LNCaP clone FGC (cell line): ENCODE results near the gene PRDM7.
"Not testable (repeated sequence)": the region's sequence is repeated elsewhere in the genome, so short reads cannot be mapped to it uniquely, and the experiment has no call there.

Experiments
- DNase-seq: peaks from one replicate; pipeline ENCODE4 v3.0.0-alpha.2; 2011; ENCODE audit warnings: low read depth
- H3K4me3 ChIP-seq: 2 replicates; pipeline ENCODE4 v1.5.1; 2011; ENCODE audit warnings: mild to moderate bottlenecking, low read depth, low read length, control low read depth
- CTCF ChIP-seq: IDR thresholded peaks from 2 replicates; pipeline ENCODE4 v1.5.1; 2012; ENCODE audit warnings: mild to moderate bottlenecking; ENCODE audit not compliant: control insufficient read depth, insufficient read depth; ENCODE audit errors: extremely low read depth

The PRDM7 gene

GRCh38 chr16:90077240-90077756 is at the start of gene PRDM7:
TSS of gene PRDM7 (minus strand) at chr16:90077331. CDS start at chr16:90075910, 1,421 bp downstream.
- no peak for TF ChIP-seq CTCF
- peak within 1 kb of the TSS; percentile 52 for H3K4me3 ChIP-seq
- peak; percentile 93 for DNase-seq

DNA sequence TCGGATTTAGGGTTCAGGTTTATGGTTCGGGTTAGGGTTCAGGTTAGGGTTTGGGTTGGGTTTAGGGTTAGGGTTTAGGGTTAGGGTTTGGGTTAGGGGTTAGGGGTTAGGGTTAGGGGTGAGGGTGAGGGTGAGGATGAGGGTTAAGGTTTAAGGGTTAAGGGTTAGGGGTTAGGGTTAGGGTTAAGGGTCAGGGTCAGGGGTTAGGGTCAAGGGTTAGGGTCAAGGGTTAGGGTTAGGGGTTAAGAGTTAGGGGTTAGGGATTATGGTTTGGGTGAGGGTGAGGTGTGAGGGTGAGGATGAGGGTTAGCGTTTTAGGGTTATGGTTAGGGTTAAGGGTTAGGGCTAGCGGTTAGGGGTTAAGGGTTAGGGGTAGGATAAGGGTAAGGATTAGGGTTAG is 44.7 kb upstream of the PRDM7 start:
- H3K4me3 ChIP-seq, DNase-seq: not testable (repeated sequence)

- not testable (repeated sequence) for H3K4me3 ChIP-seq, DNase-seq
Observed at GRCh38 chr16:90107617-90108016, 30.5 kb upstream of the PRDM7 start.

DNA sequence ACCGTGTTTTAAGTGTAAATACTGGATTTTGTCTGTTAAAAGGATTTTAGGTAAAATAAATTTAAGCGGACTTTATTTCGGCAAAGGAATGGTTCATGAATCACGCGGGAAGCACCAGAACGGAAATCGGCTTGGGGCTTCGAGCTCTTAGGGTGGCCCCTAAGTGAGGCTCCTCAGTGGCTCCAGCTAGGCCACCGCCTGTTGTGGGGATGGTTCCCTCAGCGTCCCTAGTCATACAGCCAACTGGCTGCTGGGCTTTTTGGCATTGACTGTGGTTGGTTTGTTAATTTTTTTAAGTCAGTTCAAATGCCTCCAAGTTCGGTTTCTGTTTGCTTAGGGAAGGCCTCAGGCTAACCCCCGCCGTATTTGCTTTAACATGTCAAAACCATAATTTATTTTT is 29.9 kb upstream of the PRDM7 start:
- not testable (repeated sequence) for DNase-seq, H3K4me3 ChIP-seq

GRCh38 chr16:90106271-90106670 is 29.1 kb upstream of the PRDM7 start:
- DNase-seq, H3K4me3 ChIP-seq: not testable (repeated sequence)

- DNase-seq, H3K4me3 ChIP-seq: not testable (repeated sequence)
Observed at GRCh38 chr16:90104725-90105124, 27.6 kb upstream of the PRDM7 start.

DNA sequence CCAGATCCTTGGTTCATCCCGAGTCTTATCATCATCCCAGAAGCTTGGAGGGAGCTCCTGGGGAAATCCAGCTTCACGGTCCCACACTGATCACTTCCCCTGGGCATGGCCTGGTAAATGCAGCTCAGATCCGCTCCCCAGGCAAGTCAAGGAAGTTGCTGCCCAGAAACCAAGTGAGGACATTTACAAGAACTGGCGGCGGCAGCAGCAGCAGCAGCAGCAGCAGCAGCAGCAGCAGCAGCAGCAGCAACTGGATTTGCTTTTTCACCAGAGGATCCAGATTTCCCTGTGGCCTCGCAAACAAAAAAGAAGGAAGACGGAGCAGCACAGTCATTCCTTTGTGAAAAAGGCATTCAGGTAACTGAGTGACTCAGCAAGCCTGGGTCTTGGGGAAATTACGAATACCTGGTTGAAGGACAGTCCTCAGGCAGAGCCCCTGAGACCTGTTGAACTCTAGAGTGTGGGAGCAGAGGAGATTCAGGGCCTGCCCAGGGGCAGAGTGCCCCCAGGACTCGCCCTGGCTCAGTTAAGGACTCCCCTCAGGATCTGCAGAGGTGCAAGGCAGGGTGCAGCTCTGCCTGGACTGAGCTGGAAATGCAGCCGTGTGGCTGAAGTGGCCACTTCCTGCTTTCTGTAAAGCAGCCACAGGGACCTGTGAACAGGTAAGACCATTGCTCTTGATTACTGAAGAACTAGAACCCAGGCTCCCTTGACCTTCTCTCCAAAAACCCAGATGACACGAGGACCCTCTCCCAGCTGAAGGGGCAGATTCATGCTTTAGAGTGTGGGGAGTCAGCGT is 25.2 kb upstream of the PRDM7 start:
- not testable (repeated sequence) for H3K4me3 ChIP-seq, DNase-seq

DNA sequence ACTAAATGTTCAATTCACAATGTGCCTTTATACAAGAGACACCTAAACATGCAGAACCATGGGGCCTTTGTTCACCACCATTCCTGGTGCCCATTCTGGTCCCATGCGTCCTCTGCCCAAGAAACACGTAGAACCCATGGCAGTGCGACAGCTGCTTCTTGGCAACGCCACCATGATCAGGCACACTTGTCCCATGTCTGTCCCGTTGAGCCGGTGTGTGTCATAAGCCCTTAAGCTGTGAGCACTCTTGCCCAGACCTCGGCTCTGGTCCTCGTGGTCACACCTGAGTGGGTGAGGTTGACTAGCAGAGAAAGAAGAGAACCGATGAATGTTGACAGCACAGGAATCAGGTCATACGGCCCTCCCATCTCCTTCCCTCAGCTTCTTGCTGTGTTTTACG is 24.2 kb upstream of the PRDM7 start:
- DNase-seq, H3K4me3 ChIP-seq: not testable (repeated sequence)

DNA sequence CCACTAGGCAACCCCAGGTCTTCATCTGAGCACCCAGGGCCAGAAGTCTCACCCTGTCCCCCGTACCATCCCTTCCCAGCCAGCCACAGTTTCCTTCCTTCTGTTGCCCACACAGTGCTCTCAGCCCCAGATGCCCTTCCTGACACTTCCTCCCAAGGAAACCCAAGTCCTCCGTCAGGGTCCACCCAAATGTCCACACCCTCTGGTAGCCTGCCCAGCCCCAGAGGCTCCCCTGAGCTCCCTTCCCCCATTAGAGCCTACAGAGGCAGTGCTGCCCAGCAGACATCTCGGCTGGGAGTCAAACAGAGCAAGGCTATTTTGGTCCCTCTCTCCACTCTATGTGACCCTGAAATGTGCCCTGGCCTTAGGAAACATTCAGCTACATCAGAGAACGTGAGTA is 23.7 kb upstream of the PRDM7 start:
- H3K4me3 ChIP-seq, DNase-seq: not testable (repeated sequence)

DNA sequence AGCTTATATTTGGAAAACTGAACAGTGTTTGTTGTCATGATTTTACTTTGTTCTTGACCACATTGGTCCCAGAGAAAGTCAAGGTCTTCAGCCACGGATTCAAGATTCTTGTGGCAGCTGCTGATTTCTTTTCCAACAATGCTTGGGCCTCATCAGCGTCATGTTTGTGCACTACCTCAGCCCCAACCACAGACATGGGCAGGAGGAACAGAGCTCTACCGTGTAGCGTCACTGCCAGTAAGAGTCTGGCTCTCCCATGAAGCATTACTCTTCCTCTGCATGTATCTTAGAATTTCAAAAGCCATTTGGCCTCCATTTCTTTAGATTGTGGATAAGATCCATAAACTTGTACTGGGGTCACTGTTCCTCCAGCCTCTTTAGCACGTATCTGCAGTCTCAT is 23.1 kb upstream of the PRDM7 start:
- not testable (repeated sequence) for H3K4me3 ChIP-seq, DNase-seq

- H3K4me3 ChIP-seq, DNase-seq: not testable (repeated sequence)
Observed at GRCh38 chr16:90098936-90099335, 21.8 kb upstream of the PRDM7 start.

- DNase-seq, H3K4me3 ChIP-seq: not testable (repeated sequence)
Observed at GRCh38 chr16:90097010-90097684, 20.0 kb upstream of the PRDM7 start.

DNA sequence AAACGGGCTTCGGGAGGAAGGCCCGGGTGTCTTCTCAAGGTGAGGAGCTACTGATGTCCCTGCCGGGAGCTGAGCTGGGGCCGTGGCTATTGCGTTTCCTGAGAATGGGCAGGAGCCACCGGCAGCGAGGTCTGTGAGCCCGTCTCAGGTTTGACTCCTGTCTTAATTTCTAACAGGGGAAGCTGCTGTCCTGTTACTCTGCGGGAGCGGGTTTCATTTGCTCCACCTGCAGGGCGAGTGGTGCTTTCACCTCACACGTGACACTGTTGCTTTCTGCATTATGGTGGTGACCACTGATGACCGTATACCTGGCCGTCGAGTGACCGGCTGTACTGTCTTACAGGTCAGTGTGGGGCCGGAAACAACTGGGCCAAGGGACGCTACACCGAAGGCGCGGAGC is 17.7 kb upstream of the PRDM7 start:
- DNase-seq, H3K4me3 ChIP-seq: not testable (repeated sequence)

DNA sequence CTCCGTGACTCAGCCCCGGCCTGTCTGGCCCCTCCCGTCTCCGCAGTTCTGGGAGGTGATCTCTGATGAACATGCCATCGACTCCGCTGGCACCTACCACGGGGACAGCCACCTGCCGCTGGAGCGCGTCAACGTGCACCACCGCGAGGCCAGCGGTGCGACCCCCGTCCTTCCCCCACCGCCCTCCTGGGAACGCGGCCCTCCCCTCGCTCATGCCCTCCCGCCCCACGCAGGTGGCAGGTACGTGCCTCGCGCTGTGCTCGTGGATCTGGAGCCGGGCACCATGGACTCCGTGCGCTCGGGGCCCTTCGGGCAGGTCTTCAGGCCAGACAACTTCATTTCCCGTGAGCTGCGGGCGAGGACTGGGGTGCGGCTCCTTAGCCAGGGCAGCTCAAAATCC is 17.2 kb upstream of the PRDM7 start:
- DNase-seq, H3K4me3 ChIP-seq: not testable (repeated sequence)

DNA sequence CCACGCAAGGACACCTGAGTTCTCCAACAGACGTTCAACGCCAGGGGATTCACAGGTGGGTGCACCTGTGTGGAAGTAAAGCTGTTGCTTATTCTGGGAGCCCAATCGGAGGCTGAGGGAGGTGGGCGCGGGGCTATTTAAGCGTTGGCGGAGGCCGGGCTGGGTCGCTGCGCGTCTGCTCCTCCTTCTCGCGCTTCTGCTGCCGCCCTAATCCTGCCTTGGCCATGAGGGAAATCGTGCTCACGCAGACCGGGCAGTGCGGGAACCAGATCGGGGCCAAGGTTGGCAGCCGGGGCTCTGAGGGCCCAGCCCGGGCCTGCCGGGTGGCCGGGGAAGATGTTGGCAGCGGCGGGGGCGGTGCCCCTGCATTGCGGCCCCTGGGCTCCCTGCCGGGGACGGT is 16.7 kb upstream of the PRDM7 start:
- not testable (repeated sequence) for DNase-seq, H3K4me3 ChIP-seq

GRCh38 chr16:90092781-90093180 is 15.7 kb upstream of the PRDM7 start:
- H3K4me3 ChIP-seq, DNase-seq: not testable (repeated sequence)
